ENCODE data around the gene TWIST1.

TWIST1 gene

DNA sequence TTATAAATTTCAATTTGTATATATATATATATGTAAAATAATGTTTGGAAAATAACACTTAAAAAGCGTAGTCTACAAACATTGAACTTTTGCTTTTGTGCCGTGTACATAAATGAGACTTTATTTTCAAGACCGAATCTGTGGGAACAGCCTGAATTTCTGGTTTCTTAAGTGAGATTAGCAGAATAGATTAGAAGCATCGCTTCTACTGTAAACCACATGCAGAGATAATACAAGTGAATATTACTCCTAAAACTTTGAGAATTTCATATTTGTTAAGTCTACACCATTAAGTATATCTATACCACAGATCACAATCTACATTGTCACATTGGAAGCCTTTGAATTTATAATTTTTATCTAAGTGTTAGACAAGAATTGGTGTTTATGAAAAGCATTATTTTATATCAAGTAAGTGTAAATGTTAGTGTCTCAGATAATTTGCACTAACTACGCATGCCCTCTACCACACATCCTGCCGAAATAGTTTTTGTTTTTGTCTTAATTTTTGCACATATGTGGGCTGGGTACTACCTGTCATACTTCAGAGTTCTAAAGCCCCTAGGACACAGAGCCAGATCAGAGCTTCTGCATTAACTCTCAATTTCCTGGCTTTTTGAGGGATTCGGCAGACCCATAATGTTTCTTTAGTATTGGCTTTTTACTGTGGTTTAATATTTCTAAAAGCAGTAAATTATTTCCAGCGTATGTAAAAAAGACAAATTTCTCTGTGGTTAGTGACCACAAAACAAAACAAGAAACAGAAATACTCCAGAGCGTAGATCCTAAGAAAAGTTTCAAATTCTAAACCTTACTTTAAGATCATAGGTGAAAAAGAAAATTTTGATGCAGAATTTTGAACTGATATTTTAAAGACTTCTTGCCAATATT, 20.0 kb downstream of the TWIST1 start:
- DNase-seq (ENCODE audit: low read depth, low spot score), result no peak

DNA sequence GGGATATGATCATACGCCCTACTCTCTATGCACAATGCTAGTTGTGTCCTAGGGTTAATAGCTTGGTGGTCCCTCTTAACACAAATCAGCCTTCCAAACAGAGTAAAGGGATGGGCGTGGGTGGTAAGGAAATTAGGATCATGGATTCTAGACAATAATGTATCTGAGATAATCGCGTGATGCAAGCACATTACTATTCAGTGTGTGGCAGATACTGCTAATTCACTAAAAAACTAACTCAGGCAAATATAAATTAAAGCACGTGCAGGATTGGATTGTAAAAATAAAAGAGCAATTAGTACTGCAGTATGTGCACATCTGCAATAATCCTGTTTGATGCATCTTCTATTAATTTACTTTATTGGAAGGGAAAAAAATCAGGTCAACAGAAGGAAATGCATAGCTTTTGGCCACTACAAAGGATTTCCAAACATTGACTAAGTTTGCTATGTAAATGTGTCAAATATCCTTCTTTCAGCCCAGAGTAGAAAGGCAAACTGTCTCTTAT, 22.0 kb downstream of the TWIST1 start:
- DNase-seq (ENCODE audit: low read depth, low spot score), result no peak

- DNase-seq (ENCODE audit: low read depth, low spot score), result no peak
Measured at GRCh38 chr7:19094598-19095352, 22.7 kb downstream of the TWIST1 start.

- no peak for DNase-seq (ENCODE audit: low read depth, low spot score)
Measured at GRCh38 chr7:19094138-19094537, 23.3 kb downstream of the TWIST1 start.

- no peak for DNase-seq (ENCODE audit: low read depth, low spot score)
Measured at GRCh38 chr7:19091550-19092200, 25.8 kb downstream of the TWIST1 start.

DNA sequence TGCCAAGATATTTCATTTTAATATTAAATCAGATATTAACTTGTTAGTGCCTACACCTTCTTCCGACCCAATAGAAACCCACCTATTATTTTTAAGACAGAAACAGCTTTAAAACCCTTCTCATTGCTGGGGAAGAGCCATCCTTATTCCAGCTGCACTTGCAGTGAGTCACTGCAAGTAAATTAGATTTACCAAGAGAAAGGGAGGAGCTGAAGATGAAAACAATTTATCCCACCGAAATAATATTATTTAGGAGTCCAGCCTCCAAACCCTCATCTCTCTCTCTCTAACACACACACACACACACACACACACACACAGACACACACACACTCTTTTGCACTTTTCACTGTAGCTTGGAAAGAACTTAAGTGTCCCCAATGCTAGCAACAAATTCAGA, 26.9 kb downstream of the TWIST1 start:
- no peak for DNase-seq (ENCODE audit: low read depth, low spot score)

DNA sequence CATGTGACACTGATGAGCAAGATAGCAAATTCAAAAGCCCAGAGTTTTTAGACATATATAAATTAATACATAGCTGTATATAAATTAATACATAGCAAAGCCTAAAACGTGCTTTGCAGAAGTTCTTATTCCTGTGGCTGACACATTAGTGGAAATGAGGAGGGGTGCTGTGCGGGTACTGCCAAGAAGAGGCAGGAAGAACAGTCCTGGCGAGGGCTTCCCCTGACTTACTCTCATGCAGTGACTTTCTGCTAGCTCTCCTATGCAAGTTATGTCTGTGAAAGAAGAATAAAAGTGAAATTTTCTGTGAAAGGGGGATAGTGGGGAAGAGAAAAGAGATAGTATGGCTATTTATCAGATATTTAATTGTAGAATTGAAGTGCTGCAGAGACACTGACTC, 27.6 kb downstream of the TWIST1 start:
- no peak for DNase-seq (ENCODE audit: low read depth, low spot score)

DNA sequence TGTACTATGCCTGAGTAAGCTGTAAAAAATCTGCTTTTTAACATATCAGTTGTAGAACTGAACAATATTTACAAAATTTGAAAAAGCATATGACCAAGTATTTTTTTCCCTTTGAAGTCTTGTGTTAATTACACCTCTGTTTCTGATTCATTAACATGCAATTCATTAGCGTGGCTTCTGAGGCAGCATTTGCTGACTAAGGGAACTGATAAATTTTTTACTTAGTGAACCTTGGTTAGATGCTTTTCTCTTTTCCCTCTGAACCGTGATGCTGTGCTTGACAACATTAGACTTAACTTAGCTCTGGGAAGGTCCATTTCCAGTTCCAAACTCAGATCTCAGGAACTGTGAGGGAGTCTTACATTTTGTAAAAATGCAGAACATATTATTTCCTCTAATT, 28.1 kb downstream of the TWIST1 start:
- DNase-seq (ENCODE audit: low read depth, low spot score), result no peak

DNA sequence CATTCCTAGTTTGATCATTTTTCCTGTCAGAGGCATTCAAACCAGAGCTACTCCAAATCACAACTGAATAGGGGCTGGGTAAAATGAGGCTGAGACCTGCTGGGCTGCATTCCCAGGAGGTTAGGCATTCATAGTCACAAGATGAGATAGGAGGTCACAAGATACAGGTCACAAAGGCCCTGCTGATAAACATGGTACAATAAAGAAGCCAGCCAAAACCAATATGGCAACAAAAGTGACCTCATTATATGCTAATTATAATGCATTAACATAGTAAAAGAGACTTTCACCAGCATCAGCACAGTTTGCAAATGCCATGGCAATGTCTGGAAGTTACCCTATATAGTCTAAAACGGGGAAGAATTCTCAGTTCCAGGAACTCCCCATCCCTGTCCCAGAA, 37.3 kb downstream of the TWIST1 start:
- DNase-seq (ENCODE audit: low read depth, low spot score), result no peak

DNA sequence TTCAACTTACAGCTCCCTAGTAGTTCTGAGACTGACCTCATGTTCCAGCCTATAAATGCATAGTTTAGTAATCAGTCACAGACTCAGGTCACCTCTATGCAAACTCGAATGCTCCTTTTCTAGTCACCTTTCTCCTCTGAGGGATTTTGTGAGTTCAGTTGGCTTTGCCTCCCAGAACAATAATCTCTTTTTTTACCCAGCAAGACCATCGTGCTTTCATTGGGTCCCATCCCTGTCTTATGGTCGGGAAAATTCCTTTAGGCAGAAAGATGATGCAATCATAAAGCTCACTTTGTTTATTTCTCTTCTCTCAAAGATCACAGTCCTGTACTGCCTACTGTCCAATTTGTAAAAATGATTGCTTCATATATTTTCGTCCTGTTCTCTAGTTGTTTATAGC, 38.4 kb downstream of the TWIST1 start:
- peak; percentile 12 for DNase-seq (ENCODE audit: low read depth, low spot score)

- no peak for DNase-seq (ENCODE audit: low read depth, low spot score)
Measured at GRCh38 chr7:19069842-19070241, 47.6 kb downstream of the TWIST1 start.

DNA sequence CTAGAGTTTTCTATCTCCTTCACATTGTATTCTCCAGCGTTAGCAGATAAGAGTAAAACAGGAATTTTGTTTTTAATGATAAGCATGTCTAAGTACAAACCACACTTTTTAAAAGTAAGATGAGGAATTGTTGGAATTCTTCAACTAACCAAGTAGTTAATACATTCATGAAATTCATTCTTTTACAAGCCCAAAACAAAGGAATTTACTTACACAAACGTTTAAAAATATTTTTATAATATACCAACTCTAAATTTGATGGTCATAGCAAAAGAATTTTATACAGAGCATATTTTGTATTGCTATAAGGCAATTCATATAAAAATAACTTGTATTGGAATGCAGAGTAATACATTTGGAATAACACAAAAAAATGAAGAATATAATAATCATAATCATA, 51.3 kb downstream of the TWIST1 start:
- DNase-seq (ENCODE audit: low read depth, low spot score), result peak; percentile 15

Data from astrocyte of the hippocampus (primary cell).